ENCODE data around the gene MAP4K4. TPM values are rescaled to one million over a fixed set of nuclear protein-coding genes. Genes with fewer than 3 reads are reported as not detected.

Gene MAP4K4
- total RNA-seq, 1 donor from 2014 or later: 122 TPM

GRCh38 chr2:101795033-101795432, 97.5 kb downstream of the MAP4K4 start:
- Mint-ChIP-seq H3K27me3 (ENCODE audit: low read depth) (no peaks in the 10 kb centered on the region), H3K4me3 (ENCODE audit: unreplicated experiment) (no peak overlapping the region), H3K9me3 (ENCODE audit: low read depth) (no peaks in the 10 kb centered on the region), H3K4me1 (ENCODE audit: low read depth) (peaks cover 28% of the 10 kb centered on the region), H3K27ac (ENCODE audit: unreplicated experiment) (no peak overlapping the region), H3K36me3 (ENCODE audit: low read depth) (peaks cover 1% of the 10 kb centered on the region)
- DNase-seq (ENCODE audit: low spot score): no peak
- TF ChIP-seq, protein P1, sequence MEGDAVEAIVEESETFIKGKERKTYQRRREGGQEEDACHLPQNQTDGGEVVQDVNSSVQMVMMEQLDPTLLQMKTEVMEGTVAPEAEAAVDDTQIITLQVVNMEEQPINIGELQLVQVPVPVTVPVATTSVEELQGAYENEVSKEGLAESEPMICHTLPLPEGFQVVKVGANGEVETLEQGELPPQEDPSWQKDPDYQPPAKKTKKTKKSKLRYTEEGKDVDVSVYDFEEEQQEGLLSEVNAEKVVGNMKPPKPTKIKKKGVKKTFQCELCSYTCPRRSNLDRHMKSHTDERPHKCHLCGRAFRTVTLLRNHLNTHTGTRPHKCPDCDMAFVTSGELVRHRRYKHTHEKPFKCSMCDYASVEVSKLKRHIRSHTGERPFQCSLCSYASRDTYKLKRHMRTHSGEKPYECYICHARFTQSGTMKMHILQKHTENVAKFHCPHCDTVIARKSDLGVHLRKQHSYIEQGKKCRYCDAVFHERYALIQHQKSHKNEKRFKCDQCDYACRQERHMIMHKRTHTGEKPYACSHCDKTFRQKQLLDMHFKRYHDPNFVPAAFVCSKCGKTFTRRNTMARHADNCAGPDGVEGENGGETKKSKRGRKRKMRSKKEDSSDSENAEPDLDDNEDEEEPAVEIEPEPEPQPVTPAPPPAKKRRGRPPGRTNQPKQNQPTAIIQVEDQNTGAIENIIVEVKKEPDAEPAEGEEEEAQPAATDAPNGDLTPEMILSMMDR (IDR thresholded peaks at IDR 0.05): no peak

- no peak overlapping the region for H3K4me3 Mint-ChIP-seq (ENCODE audit: unreplicated experiment)
- peaks cover 16% of the 10 kb centered on the region for H3K4me1 Mint-ChIP-seq (ENCODE audit: low read depth)
- TF ChIP-seq, protein P1 (IDR thresholded peaks at IDR 0.05): no peak
- DNase-seq (ENCODE audit: low spot score): no peak
- no peak overlapping the region for H3K27ac Mint-ChIP-seq (ENCODE audit: unreplicated experiment)
- no peaks in the 10 kb centered on the region for H3K9me3 Mint-ChIP-seq (ENCODE audit: low read depth)
- no peaks in the 10 kb centered on the region for H3K27me3 Mint-ChIP-seq (ENCODE audit: low read depth)
- no peaks in the 10 kb centered on the region for H3K36me3 Mint-ChIP-seq (ENCODE audit: low read depth)
Measured at GRCh38 chr2:101796825-101797600, 99.5 kb downstream of the MAP4K4 start.

DNA sequence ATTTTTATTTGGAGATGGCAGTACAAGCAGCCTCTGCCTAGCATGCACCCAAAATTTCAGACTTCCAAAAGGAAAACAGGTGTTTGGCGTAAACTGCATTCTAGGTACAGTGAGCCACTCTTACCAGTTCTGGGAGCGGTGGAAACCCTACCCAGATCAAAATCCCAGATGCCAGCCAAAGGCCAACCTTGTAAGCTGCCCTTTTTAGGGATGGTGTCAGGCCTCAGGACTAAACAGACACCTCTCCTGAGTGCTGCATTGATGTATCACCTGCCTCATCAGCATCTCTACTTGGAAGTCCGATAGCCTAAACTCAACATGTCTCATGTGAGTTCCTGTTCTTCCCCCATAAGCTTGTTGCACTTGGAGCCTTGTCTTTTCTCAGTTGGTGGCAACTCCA, 104.0 kb downstream of the MAP4K4 start:
- Mint-ChIP-seq H3K4me1 (ENCODE audit: low read depth) (peaks cover 41% of the 10 kb centered on the region), H3K27me3 (ENCODE audit: low read depth) (no peaks in the 10 kb centered on the region), H3K4me3 (ENCODE audit: unreplicated experiment) (no peak overlapping the region), H3K27ac (ENCODE audit: unreplicated experiment) (no peak overlapping the region), H3K9me3 (ENCODE audit: low read depth) (no peaks in the 10 kb centered on the region), H3K36me3 (ENCODE audit: low read depth) (no peaks in the 10 kb centered on the region)
- no peak for DNase-seq (ENCODE audit: low spot score)
- TF ChIP-seq, protein P1 (IDR thresholded peaks at IDR 0.05): no peak

GRCh38 chr2:101802329-101802728, 104.8 kb downstream of the MAP4K4 start:
- DNase-seq (ENCODE audit: low spot score): no peak
- Mint-ChIP-seq H3K4me1 (ENCODE audit: low read depth) (peaks cover 49% of the 10 kb centered on the region), H3K9me3 (ENCODE audit: low read depth) (no peaks in the 10 kb centered on the region), H3K4me3 (ENCODE audit: unreplicated experiment) (no peak overlapping the region), H3K36me3 (ENCODE audit: low read depth) (no peaks in the 10 kb centered on the region), H3K27me3 (ENCODE audit: low read depth) (no peaks in the 10 kb centered on the region), H3K27ac (ENCODE audit: unreplicated experiment) (no peak overlapping the region)
- TF ChIP-seq, protein P1 (IDR thresholded peaks at IDR 0.05): no peak

DNA sequence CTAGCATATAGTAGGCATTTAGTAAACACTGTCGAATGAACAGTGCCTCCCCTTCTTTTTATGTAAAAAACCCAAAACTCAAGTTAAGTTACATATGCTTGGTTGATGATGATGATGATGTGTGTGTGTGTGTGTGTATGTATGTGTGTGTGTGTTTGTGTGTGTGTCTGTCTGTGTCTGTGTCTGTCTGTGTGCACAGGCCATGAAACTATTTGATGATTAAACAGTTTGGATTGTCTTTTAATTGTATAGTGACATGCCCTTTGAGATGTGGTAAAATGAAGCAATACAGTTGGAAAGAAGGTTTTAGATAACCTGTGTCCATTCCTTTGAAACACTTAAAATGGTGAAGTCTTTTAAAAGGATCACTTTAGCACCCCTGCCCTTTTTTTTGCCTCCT, 105.6 kb downstream of the MAP4K4 start:
- Mint-ChIP-seq H3K9me3 (ENCODE audit: low read depth) (no peaks in the 10 kb centered on the region), H3K27ac (ENCODE audit: unreplicated experiment) (no peak overlapping the region), H3K4me1 (ENCODE audit: low read depth) (peaks cover 57% of the 10 kb centered on the region), H3K4me3 (ENCODE audit: unreplicated experiment) (no peak overlapping the region), H3K36me3 (ENCODE audit: low read depth) (no peaks in the 10 kb centered on the region), H3K27me3 (ENCODE audit: low read depth) (no peaks in the 10 kb centered on the region)
- no peak for DNase-seq (ENCODE audit: low spot score)
- TF ChIP-seq, protein P1 (IDR thresholded peaks at IDR 0.05): no peak

Measured in chondrocyte (in vitro differentiated cells).